ENCODE measurements around the gene MAGEA9.
"Not testable (repeated sequence)": the region's sequence is repeated elsewhere in the genome, so short reads cannot be mapped to it uniquely, and the experiment has no call there.

Gene MAGEA9

GRCh38 chrX:149819371-149819770 is 37.6 kb downstream of the MAGEA9 start:
- no peaks in the 10 kb centered on the region for H3K36me3 ChIP-seq (ENCODE audit: insufficient read depth, low read length)

GRCh38 chrX:149825424-149825823 is 43.7 kb downstream of the MAGEA9 start:
- no peak overlapping the region for H3K4me3 ChIP-seq (ENCODE audit: low read length)
- WGBS = 36% methylated on average over 3 of the region's 3 CpGs

More at GRCh38 chrX:149819371-149819770, 37.6 kb downstream of the MAGEA9 start:
- no peaks in the 10 kb centered on the region for H3K27me3 ChIP-seq (ENCODE audit: insufficient read depth, low read length)
- H3K9me3 ChIP-seq (ENCODE audit: insufficient read depth, low read depth, low read length) = no peaks in the 10 kb centered on the region
- H3K9ac ChIP-seq (ENCODE audit: low read depth, low read length) = no peak overlapping the region
- 96% methylated on average over 2 of the region's 2 CpGs for WGBS
- H3K27ac ChIP-seq (ENCODE audit: low read depth, low read length) = no peak overlapping the region
- no peaks in the 10 kb centered on the region; the same call in 1 of the 2 replicates for H3K4me1 ChIP-seq (ENCODE audit: insufficient read depth, low read length)
- H3K4me3 ChIP-seq (ENCODE audit: low read length) = no peak overlapping the region

GRCh38 chrX:149827254-149827653 is 45.5 kb downstream of the MAGEA9 start:
- Histone ChIP-seq H3K27ac (ENCODE audit: low read depth, low read length) (no peak overlapping the region), H3K9ac (ENCODE audit: low read depth, low read length) (no peak overlapping the region), H3K27me3 (ENCODE audit: insufficient read depth, low read length) (no peaks in the 10 kb centered on the region), H3K4me1 (ENCODE audit: insufficient read depth, low read length) (peaks cover 36% of the 10 kb centered on the region), H3K9me3 (ENCODE audit: insufficient read depth, low read depth, low read length) (no peaks in the 10 kb centered on the region), H3K4me3 (ENCODE audit: low read length) (no peak overlapping the region), H3K36me3 (ENCODE audit: insufficient read depth, low read length) (no peaks in the 10 kb centered on the region)
- WGBS = 50% methylated on average over 1 of the region's 1 CpG

More at GRCh38 chrX:149825424-149825823, 43.7 kb downstream of the MAGEA9 start:
- Histone ChIP-seq H3K36me3 (ENCODE audit: insufficient read depth, low read length) (no peaks in the 10 kb centered on the region), H3K9ac (ENCODE audit: low read depth, low read length) (no peak overlapping the region), H3K27me3 (ENCODE audit: insufficient read depth, low read length) (no peaks in the 10 kb centered on the region), H3K27ac (ENCODE audit: low read depth, low read length) (no peak overlapping the region), H3K4me1 (ENCODE audit: insufficient read depth, low read length) (peaks cover 26% of the 10 kb centered on the region), H3K9me3 (ENCODE audit: insufficient read depth, low read depth, low read length) (no peaks in the 10 kb centered on the region)

GRCh38 chrX:149829751-149830191 is 48.0 kb downstream of the MAGEA9 start:
- Histone ChIP-seq H3K9ac (ENCODE audit: low read depth, low read length) (peak overlapping the region; percentile 75), H3K36me3 (ENCODE audit: insufficient read depth, low read length) (no peaks in the 10 kb centered on the region), H3K27ac (ENCODE audit: low read depth, low read length) (peak overlapping the region; percentile 85), H3K9me3 (ENCODE audit: insufficient read depth, low read depth, low read length) (no peaks in the 10 kb centered on the region), H3K4me1 (ENCODE audit: insufficient read depth, low read length) (peaks cover 41% of the 10 kb centered on the region), H3K4me3 (ENCODE audit: low read length) (peak overlapping the region; percentile 47), H3K27me3 (ENCODE audit: insufficient read depth, low read length) (no peaks in the 10 kb centered on the region)
- WGBS = 0% methylated on average over 2 of the region's 3 CpGs

GRCh38 chrX:149830192-149830873 is 48.6 kb downstream of the MAGEA9 start:
- no peaks in the 10 kb centered on the region for H3K36me3 ChIP-seq (ENCODE audit: insufficient read depth, low read length)
- H3K9ac ChIP-seq (ENCODE audit: low read depth, low read length) = peak overlapping the region; percentile 75
- H3K27ac ChIP-seq (ENCODE audit: low read depth, low read length) = peak overlapping the region; percentile 85
- peaks cover 41% of the 10 kb centered on the region for H3K4me1 ChIP-seq (ENCODE audit: insufficient read depth, low read length)
- no peaks in the 10 kb centered on the region for H3K9me3 ChIP-seq (ENCODE audit: insufficient read depth, low read depth, low read length)
- H3K4me3 ChIP-seq (ENCODE audit: low read length) = peak overlapping the region; percentile 47
- H3K27me3 ChIP-seq (ENCODE audit: insufficient read depth, low read length) = no peaks in the 10 kb centered on the region
- WGBS = under 1% methylated on average over 16 of the region's 18 CpGs

- Histone ChIP-seq H3K36me3 (ENCODE audit: insufficient read depth, low read length) (no peaks in the 10 kb centered on the region), H3K4me3 (ENCODE audit: low read length) (no peak overlapping the region), H3K9ac (ENCODE audit: low read depth, low read length) (no peak overlapping the region), H3K27ac (ENCODE audit: low read depth, low read length) (no peak overlapping the region), H3K4me1 (ENCODE audit: insufficient read depth, low read length) (peaks cover 44% of the 10 kb centered on the region), H3K9me3 (ENCODE audit: insufficient read depth, low read depth, low read length) (no peaks in the 10 kb centered on the region), H3K27me3 (ENCODE audit: insufficient read depth, low read length) (no peaks in the 10 kb centered on the region)
- WGBS = 70% methylated on average over 2 of the region's 2 CpGs
These were observed 49.7 kb downstream of the MAGEA9 start for GRCh38 chrX:149831473-149831872.

- H3K4me3 ChIP-seq (ENCODE audit: low read length); H3K27me3 ChIP-seq (ENCODE audit: insufficient read depth, low read length); H3K36me3 ChIP-seq (ENCODE audit: insufficient read depth, low read length); H3K9me3 ChIP-seq (ENCODE audit: insufficient read depth, low read depth, low read length); H3K9ac ChIP-seq (ENCODE audit: low read depth, low read length): not testable (repeated sequence)
- WGBS = 55% methylated on average over 4 of the region's 5 CpGs
- Histone ChIP-seq H3K27ac (ENCODE audit: low read depth, low read length) (peak overlapping the region; percentile 62; the same call in 1 of the 2 replicates), H3K4me1 (ENCODE audit: insufficient read depth, low read length) (peaks cover 18% of the 10 kb centered on the region)
These were observed 55.0 kb downstream of the MAGEA9 start for GRCh38 chrX:149836728-149837127.

- no peak overlapping the region for H3K4me3 ChIP-seq (ENCODE audit: low read length)
- no peaks in the 10 kb centered on the region for H3K36me3 ChIP-seq (ENCODE audit: insufficient read depth, low read length)
- no peak overlapping the region for H3K9ac ChIP-seq (ENCODE audit: low read depth, low read length)
- H3K27me3 ChIP-seq (ENCODE audit: insufficient read depth, low read length) = no peaks in the 10 kb centered on the region
- H3K4me1 ChIP-seq (ENCODE audit: insufficient read depth, low read length) = peaks cover 17% of the 10 kb centered on the region
- H3K9me3 ChIP-seq (ENCODE audit: insufficient read depth, low read depth, low read length) = peaks cover 11% of the 10 kb centered on the region; the same call in 1 of the 2 replicates
- H3K27ac ChIP-seq (ENCODE audit: low read depth, low read length) = peak overlapping the region; percentile 62; the same call in 1 of the 2 replicates
These were observed 55.4 kb downstream of the MAGEA9 start for GRCh38 chrX:149837167-149837566.

All from HUES64 (cell line).